Measurements from ENCODE around the gene RGS9BP. TPM values are rescaled to one million over a fixed set of nuclear protein-coding genes. Genes with fewer than 3 reads are reported as not detected.
"Not testable (repeated sequence)": the region's sequence is repeated elsewhere in the genome, so short reads cannot be mapped to it uniquely, and the experiment has no call there.

The RGS9BP gene
- total RNA-seq, 5 donors from 2014 or later (not counting 1 experiment from before 2014, with no cell fraction given), result 0.18 to 0.82 (median 0.51) TPM

DNA sequence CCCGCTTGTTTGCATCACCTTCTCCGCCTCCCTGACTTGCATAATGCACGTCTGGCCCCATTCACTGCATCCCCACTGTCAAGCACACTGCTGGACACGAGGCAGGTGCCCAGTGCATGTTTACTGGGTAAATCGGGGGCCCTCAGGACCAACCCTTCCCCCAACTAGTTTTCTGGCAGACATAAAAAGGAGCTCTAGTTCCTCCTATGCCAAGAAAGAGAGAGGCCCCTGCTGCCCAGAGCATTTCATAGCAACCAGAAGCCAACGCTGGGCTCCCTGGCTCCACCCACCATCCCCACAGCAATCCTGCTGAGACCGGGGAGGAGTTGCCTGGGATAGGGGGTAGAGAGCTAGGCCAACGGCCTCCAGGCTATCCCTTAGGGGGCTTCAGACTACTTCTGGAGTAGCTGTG is 23.9 kb upstream of the RGS9BP start:
- no peak overlapping the region for H3K4me3 ChIP-seq (ENCODE audit: control insufficient read depth in 1 of 2, extremely low read depth in 1 of 2, low read length in 1 of 2)
- DNase-seq, result no peak
- no peak overlapping the region for H3K27ac Mint-ChIP-seq
- peaks cover 0 to 5% of the 10 kb centered on the region in 2 experiments for H3K4me1 ChIP-seq (ENCODE audit: control insufficient read depth in 1 of 2, extremely low read depth in 1 of 2, insufficient read depth in 2 of 2, low read length in 2 of 2)
- no peaks in the 10 kb centered on the region for H3K27me3 ChIP-seq (replicated peaks in 1 of 2; ENCODE audit: control insufficient read depth in 2 of 2, extremely low read depth in 1 of 2, insufficient read depth in 2 of 2, low read length in 1 of 2)
- no peaks in the 10 kb centered on the region for H3K9me3 ChIP-seq
- H3K4me3 Mint-ChIP-seq, result no peak overlapping the region
- ATAC-seq (replicated peaks in 1 of 4), result no peak
- 91% methylated on average over 4 of the region's 8 CpGs for WGBS (ENCODE audit: insufficient coverage)
- H3K36me3 Mint-ChIP-seq, result peaks cover 34% of the 10 kb centered on the region
- H3K27ac ChIP-seq (ENCODE audit: low read length), result no peak overlapping the region
- ChIA-PET POLR2A (interaction anchor here in 1 of 2 donors (0.5 kb wide), 1 partner anchor 168 kb away, joined by 5 read pairs; no protein-coding TSS in a partner anchor), CTCF (interaction anchor here in 1 of 2 donors (0.6 kb wide), 1 partner anchor 22 kb away, joined by 7 read pairs; no protein-coding TSS in a partner anchor)
- peaks cover under 1 to 11% (median 8%) of the 10 kb centered on the region in 3 donors for H3K4me1 Mint-ChIP-seq
- H3K9me3 Mint-ChIP-seq, result no peaks in the 10 kb centered on the region
- peaks cover 0 to 39% of the 10 kb centered on the region in 2 donors for H3K36me3 ChIP-seq (ENCODE audit: control insufficient read depth in 2 of 2, extremely low read depth in 1 of 2, insufficient read depth in 1 of 2, low read length in 1 of 2)
- no peaks in the 10 kb centered on the region for H3K27me3 Mint-ChIP-seq

- 97% methylated on average over 10 of the region's 13 CpGs for WGBS (ENCODE audit: insufficient coverage)
- H3K27me3 ChIP-seq (replicated peaks in 1 of 2; ENCODE audit: control insufficient read depth in 2 of 2, extremely low read depth in 1 of 2, insufficient read depth in 2 of 2, low read length in 1 of 2); H3K4me1 Mint-ChIP-seq; H3K9me3 Mint-ChIP-seq; ATAC-seq (replicated peaks in 1 of 4); CTCF ChIA-PET; H3K27ac Mint-ChIP-seq; DNase-seq; H3K4me3 Mint-ChIP-seq; H3K4me1 ChIP-seq (ENCODE audit: control insufficient read depth in 1 of 2, extremely low read depth in 1 of 2, insufficient read depth in 2 of 2, low read length in 2 of 2); H3K27me3 Mint-ChIP-seq; H3K27ac ChIP-seq (ENCODE audit: low read length); H3K9me3 ChIP-seq; H3K4me3 ChIP-seq (ENCODE audit: control insufficient read depth in 1 of 2, extremely low read depth in 1 of 2, low read length in 1 of 2): not testable (repeated sequence)
- peaks cover 0 to 37% of the 10 kb centered on the region in 2 donors for H3K36me3 ChIP-seq (ENCODE audit: control insufficient read depth in 2 of 2, extremely low read depth in 1 of 2, insufficient read depth in 1 of 2, low read length in 1 of 2)
- POLR2A ChIA-PET, result interaction anchor here in 1 of 2 donors (0.5 kb wide), 1 partner anchor 168 kb away, joined by 5 read pairs; no protein-coding TSS in a partner anchor
- peaks cover 33% of the 10 kb centered on the region for H3K36me3 Mint-ChIP-seq
Measured at GRCh38 chr19:32652331-32652730, 23.3 kb upstream of the RGS9BP start.

- ChIA-PET CTCF (no interaction called here), POLR2A (no interaction called here)
- H3K27ac ChIP-seq (ENCODE audit: low read length), result no peak overlapping the region
- H3K36me3 ChIP-seq (ENCODE audit: control insufficient read depth in 2 of 2, extremely low read depth in 1 of 2, insufficient read depth in 1 of 2, low read length in 1 of 2), result peaks cover 0 to 37% of the 10 kb centered on the region in 2 donors
- H3K4me1 ChIP-seq (ENCODE audit: control insufficient read depth in 1 of 2, extremely low read depth in 1 of 2, insufficient read depth in 2 of 2, low read length in 2 of 2), result no peaks in the 10 kb centered on the region
- Mint-ChIP-seq H3K4me1 (no peaks in the 10 kb centered on the region), H3K4me3 (no peak overlapping the region), H3K27me3 (no peaks in the 10 kb centered on the region), H3K9me3 (no peaks in the 10 kb centered on the region), H3K36me3 (peaks cover 27% of the 10 kb centered on the region), H3K27ac (no peak overlapping the region)
- H3K4me3 ChIP-seq (ENCODE audit: control insufficient read depth in 1 of 2, extremely low read depth in 1 of 2, low read length in 1 of 2), result no peak overlapping the region
- 96% methylated on average over 12 of the region's 12 CpGs for WGBS (ENCODE audit: insufficient coverage)
- DNase-seq (no peak), ATAC-seq (replicated peaks in 1 of 4) (no peak)
- no peaks in the 10 kb centered on the region for H3K9me3 ChIP-seq
- no peaks in the 10 kb centered on the region for H3K27me3 ChIP-seq (replicated peaks in 1 of 2; ENCODE audit: control insufficient read depth in 2 of 2, extremely low read depth in 1 of 2, insufficient read depth in 2 of 2, low read length in 1 of 2)
Measured at GRCh38 chr19:32652894-32653598, 22.6 kb upstream of the RGS9BP start.

- ChIA-PET POLR2A (no interaction called here), CTCF (no interaction called here)
- Mint-ChIP-seq H3K27me3 (no peaks in the 10 kb centered on the region), H3K27ac (no peak overlapping the region), H3K4me3 (no peak overlapping the region), H3K9me3 (no peaks in the 10 kb centered on the region), H3K36me3 (peaks cover 23% of the 10 kb centered on the region), H3K4me1 (no peaks in the 10 kb centered on the region)
- Histone ChIP-seq H3K27me3 (replicated peaks in 1 of 2; ENCODE audit: control insufficient read depth in 2 of 2, extremely low read depth in 1 of 2, insufficient read depth in 2 of 2, low read length in 1 of 2) (no peaks in the 10 kb centered on the region), H3K4me3 (ENCODE audit: control insufficient read depth in 1 of 2, extremely low read depth in 1 of 2, low read length in 1 of 2) (no peak overlapping the region), H3K4me1 (ENCODE audit: control insufficient read depth in 1 of 2, extremely low read depth in 1 of 2, insufficient read depth in 2 of 2, low read length in 2 of 2) (no peaks in the 10 kb centered on the region), H3K36me3 (ENCODE audit: control insufficient read depth in 2 of 2, extremely low read depth in 1 of 2, insufficient read depth in 1 of 2, low read length in 1 of 2) (peaks cover 0 to 38% of the 10 kb centered on the region in 2 donors), H3K9me3 (no peaks in the 10 kb centered on the region), H3K27ac (ENCODE audit: low read length) (no peak overlapping the region)
- ATAC-seq (replicated peaks in 1 of 4), result no peak
- WGBS (ENCODE audit: insufficient coverage), result 90% methylated on average over 2 of the region's 15 CpGs
- DNase-seq, result no peak
Measured at GRCh38 chr19:32653599-32653915, 22.1 kb upstream of the RGS9BP start.

DNA sequence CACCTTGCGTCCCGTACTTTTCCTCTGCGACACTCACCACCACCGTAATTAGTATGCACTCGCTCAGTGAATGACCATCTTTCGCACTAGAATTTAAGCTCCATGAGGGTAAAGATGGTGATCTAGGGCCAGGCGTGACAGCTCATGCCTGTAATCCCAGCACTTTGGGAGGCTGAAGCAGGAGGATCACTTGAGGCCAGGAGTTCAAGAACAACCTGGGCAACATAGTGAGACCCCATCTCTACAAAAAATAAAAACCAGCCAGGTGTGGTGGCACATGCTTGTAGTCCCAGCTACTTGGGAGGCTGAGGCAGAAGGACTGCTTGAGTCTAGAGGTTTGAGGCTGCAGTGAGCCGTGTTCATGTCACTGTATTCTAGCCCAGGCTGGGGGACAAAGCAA is 19.3 kb upstream of the RGS9BP start:
- Mint-ChIP-seq H3K4me1 (peaks cover 0 to 12% (median 2%) of the 10 kb centered on the region in 3 donors), H3K36me3 (peaks cover 13% of the 10 kb centered on the region)
- ATAC-seq (replicated peaks in 1 of 4); DNase-seq; H3K4me3 ChIP-seq (ENCODE audit: control insufficient read depth in 1 of 2, extremely low read depth in 1 of 2, low read length in 1 of 2); H3K4me3 Mint-ChIP-seq; H3K27ac ChIP-seq (ENCODE audit: low read length); H3K27me3 ChIP-seq (replicated peaks in 1 of 2; ENCODE audit: control insufficient read depth in 2 of 2, extremely low read depth in 1 of 2, insufficient read depth in 2 of 2, low read length in 1 of 2); H3K9me3 ChIP-seq; H3K27me3 Mint-ChIP-seq; H3K9me3 Mint-ChIP-seq; H3K27ac Mint-ChIP-seq; H3K4me1 ChIP-seq (ENCODE audit: control insufficient read depth in 1 of 2, extremely low read depth in 1 of 2, insufficient read depth in 2 of 2, low read length in 2 of 2): not testable (repeated sequence)
- ChIA-PET POLR2A (interaction anchor here (0.6 to 0.7 kb wide), 2 partner anchors 209 to 652 kb away, joined by 3 to 5 read pairs; no protein-coding TSS in a partner anchor), CTCF (interaction anchor here (0.5 to 0.8 kb wide), 3 partner anchors 84 to 1973 kb away, joined by 3 to 4 read pairs (median 4); no protein-coding TSS in a partner anchor)
- WGBS (ENCODE audit: insufficient coverage), result 93% methylated on average over 6 of the region's 8 CpGs
- H3K36me3 ChIP-seq (ENCODE audit: control insufficient read depth in 2 of 2, extremely low read depth in 1 of 2, insufficient read depth in 1 of 2, low read length in 1 of 2), result peaks cover 3 to 26% of the 10 kb centered on the region in 2 donors

DNA sequence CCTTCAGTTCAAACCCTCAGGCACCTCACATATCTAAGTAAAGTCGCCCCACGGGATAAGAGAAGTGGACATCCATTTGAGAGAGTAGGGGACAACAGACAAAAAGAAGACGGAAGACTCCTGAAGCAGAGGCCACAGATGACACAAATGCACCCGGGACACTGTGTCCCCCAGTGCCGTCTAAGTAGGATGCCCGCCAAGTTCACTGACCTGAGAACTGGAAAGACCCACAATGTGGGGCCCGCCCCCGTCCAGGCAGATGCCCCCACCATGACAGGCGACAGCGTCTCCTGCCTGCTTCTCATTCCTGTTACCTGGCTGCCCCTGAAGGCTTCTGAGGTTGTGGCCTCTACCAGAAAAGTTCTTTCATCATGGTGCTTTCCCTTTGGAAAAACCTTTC is 17.6 kb upstream of the RGS9BP start:
- Histone ChIP-seq H3K27ac (ENCODE audit: low read length) (no peak overlapping the region), H3K4me3 (ENCODE audit: control insufficient read depth in 1 of 2, extremely low read depth in 1 of 2, low read length in 1 of 2) (no peak overlapping the region), H3K36me3 (ENCODE audit: control insufficient read depth in 2 of 2, extremely low read depth in 1 of 2, insufficient read depth in 1 of 2, low read length in 1 of 2) (peaks cover 3 to 26% of the 10 kb centered on the region in 2 donors), H3K4me1 (ENCODE audit: control insufficient read depth in 1 of 2, extremely low read depth in 1 of 2, insufficient read depth in 2 of 2, low read length in 2 of 2) (peaks cover 0 to 6% of the 10 kb centered on the region in 2 experiments), H3K9me3 (no peaks in the 10 kb centered on the region), H3K27me3 (replicated peaks in 1 of 2; ENCODE audit: control insufficient read depth in 2 of 2, extremely low read depth in 1 of 2, insufficient read depth in 2 of 2, low read length in 1 of 2) (no peaks in the 10 kb centered on the region)
- peaks cover 5 to 15% (median 7%) of the 10 kb centered on the region in 3 donors for H3K4me1 Mint-ChIP-seq
- POLR2A ChIA-PET, result no interaction called here
- ATAC-seq (replicated peaks in 1 of 4), result no peak
- no peak overlapping the region for H3K4me3 Mint-ChIP-seq
- no peak for DNase-seq
- H3K27me3 Mint-ChIP-seq, result no peaks in the 10 kb centered on the region
- CTCF ChIA-PET, result no interaction called here
- no peak overlapping the region for H3K27ac Mint-ChIP-seq
- 97% methylated on average over 8 of the region's 10 CpGs for WGBS (ENCODE audit: insufficient coverage)
- no peaks in the 10 kb centered on the region for H3K9me3 Mint-ChIP-seq
- peaks cover 13% of the 10 kb centered on the region for H3K36me3 Mint-ChIP-seq
